ENCODE results near the gene MICAL3.
"Not testable (repeated sequence)": the region's sequence is repeated elsewhere in the genome, so short reads cannot be mapped to it uniquely, and the experiment has no call there.

The MICAL3 gene

GRCh38 chr22:17881366-17881765 lies 143.0 kb downstream of the MICAL3 start:
- no peak overlapping the region for H3K4me2 ChIP-seq (ENCODE audit: low read length)
- H3K9me3 ChIP-seq (ENCODE audit: control insufficient read depth, low read length) = no peaks in the 10 kb centered on the region
- H3K27ac ChIP-seq = no peak overlapping the region
- TF ChIP-seq, protein P1, sequence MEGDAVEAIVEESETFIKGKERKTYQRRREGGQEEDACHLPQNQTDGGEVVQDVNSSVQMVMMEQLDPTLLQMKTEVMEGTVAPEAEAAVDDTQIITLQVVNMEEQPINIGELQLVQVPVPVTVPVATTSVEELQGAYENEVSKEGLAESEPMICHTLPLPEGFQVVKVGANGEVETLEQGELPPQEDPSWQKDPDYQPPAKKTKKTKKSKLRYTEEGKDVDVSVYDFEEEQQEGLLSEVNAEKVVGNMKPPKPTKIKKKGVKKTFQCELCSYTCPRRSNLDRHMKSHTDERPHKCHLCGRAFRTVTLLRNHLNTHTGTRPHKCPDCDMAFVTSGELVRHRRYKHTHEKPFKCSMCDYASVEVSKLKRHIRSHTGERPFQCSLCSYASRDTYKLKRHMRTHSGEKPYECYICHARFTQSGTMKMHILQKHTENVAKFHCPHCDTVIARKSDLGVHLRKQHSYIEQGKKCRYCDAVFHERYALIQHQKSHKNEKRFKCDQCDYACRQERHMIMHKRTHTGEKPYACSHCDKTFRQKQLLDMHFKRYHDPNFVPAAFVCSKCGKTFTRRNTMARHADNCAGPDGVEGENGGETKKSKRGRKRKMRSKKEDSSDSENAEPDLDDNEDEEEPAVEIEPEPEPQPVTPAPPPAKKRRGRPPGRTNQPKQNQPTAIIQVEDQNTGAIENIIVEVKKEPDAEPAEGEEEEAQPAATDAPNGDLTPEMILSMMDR (IDR thresholded peaks at IDR 0.05) = no peak
- no peak overlapping the region for H3K9ac ChIP-seq
- H3K4me1 ChIP-seq = peaks cover 8% of the 10 kb centered on the region
- no peaks in the 10 kb centered on the region for H3K36me3 ChIP-seq (ENCODE audit: control insufficient read depth, insufficient read depth, low read length)
- H3K4me3 ChIP-seq (ENCODE audit: low read depth, low read length) = no peak overlapping the region
- no peaks in the 10 kb centered on the region for H3K79me2 ChIP-seq
- H3K27me3 ChIP-seq (ENCODE audit: control insufficient read depth, insufficient read depth, low read length) = no peaks in the 10 kb centered on the region
- H2AFZ ChIP-seq = no peak overlapping the region

DNA sequence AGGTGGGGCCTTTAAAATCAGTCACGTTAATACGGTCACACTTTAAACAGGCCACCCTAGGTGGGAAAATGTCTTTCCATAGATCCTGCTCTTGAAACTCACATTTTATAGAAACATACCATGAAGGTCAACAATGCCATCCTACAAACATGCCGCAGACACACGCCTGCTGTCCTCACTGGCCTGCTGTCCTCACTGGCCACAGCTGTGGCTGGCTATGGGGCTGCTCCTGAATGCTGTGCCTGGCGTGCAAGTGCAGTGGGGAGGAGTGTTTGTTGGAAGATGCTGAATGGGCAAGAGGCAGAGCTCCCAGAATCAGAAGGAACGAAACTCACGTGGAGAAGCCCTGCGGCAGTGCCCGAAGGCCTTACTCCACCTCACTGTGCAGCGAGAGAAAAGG lies 143.9 kb downstream of the MICAL3 start:
- Histone ChIP-seq H3K9me3 (ENCODE audit: control insufficient read depth, low read length) (no peaks in the 10 kb centered on the region), H3K4me2 (ENCODE audit: low read length) (no peak overlapping the region), H3K4me3 (ENCODE audit: low read depth, low read length) (no peak overlapping the region), H3K4me1 (peaks cover 8% of the 10 kb centered on the region), H3K27ac (no peak overlapping the region), H3K9ac (no peak overlapping the region), H3K79me2 (no peaks in the 10 kb centered on the region), H3K27me3 (ENCODE audit: control insufficient read depth, insufficient read depth, low read length) (no peaks in the 10 kb centered on the region), H3K36me3 (ENCODE audit: control insufficient read depth, insufficient read depth, low read length) (no peaks in the 10 kb centered on the region), H2AFZ (no peak overlapping the region)
- TF ChIP-seq, protein P1 (IDR thresholded peaks at IDR 0.05) = no peak

- Histone ChIP-seq H3K9me3 (ENCODE audit: control insufficient read depth, low read length) (no peaks in the 10 kb centered on the region), H3K4me3 (ENCODE audit: low read depth, low read length) (no peak overlapping the region), H3K27me3 (ENCODE audit: control insufficient read depth, insufficient read depth, low read length) (no peaks in the 10 kb centered on the region), H3K27ac (no peak overlapping the region), H3K36me3 (ENCODE audit: control insufficient read depth, insufficient read depth, low read length) (no peaks in the 10 kb centered on the region), H3K79me2 (no peaks in the 10 kb centered on the region), H2AFZ (no peak overlapping the region), H3K9ac (no peak overlapping the region), H3K4me2 (ENCODE audit: low read length) (no peak overlapping the region), H3K4me1 (peaks cover 6% of the 10 kb centered on the region)
- TF ChIP-seq, protein P1 (IDR thresholded peaks at IDR 0.05) = no peak
Observed at GRCh38 chr22:17880020-17880419, 144.3 kb downstream of the MICAL3 start.

DNA sequence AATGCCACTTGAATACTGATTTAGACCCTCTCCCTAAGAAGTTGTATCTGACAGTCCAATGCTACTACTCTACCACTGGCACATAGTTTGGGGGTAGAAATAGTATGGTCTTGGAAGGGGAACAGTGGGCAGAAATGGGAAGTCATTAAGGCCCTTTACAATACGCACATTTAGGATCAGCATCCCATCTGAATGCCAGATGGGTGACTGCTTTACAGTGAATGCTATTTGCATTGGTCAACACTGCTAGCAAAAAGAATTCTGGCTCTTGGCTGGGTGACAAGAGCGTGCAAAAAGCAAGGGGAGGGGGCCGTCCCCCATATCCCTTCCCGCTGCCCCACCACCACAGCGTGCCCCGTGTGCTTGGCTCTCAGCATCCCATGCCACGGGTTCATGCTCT lies 145.4 kb downstream of the MICAL3 start:
- no peaks in the 10 kb centered on the region for H3K36me3 ChIP-seq (ENCODE audit: control insufficient read depth, insufficient read depth, low read length)

DNA sequence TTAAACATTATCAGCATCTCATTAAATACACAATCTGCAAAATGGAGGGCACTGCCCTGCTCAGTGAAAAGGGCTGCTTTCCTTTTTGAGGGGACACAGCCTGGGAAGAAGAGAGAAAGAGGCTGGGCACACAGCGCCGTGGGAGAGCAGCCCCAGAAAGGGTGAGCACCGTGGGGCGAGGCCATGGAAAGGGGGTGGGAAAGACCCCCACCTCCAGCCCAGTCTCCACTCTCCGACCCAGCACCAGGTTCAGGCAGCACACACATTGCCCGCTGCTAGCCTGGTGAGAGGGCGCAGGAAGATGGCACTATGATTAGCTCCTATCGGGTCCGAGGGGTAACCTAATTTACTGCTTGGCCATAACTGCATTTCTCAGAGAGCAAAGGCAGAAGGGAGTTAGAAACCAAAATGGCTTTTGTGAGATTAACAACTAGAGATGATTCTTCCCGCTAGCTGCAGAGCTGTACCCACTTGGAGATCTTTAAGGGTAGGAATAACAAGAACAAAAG lies 146.1 kb downstream of the MICAL3 start:
- no peak overlapping the region for H2AFZ ChIP-seq
- H3K27ac ChIP-seq = no peak overlapping the region
- H3K4me3 ChIP-seq (ENCODE audit: low read depth, low read length) = no peak overlapping the region
- no peak overlapping the region for H3K9ac ChIP-seq
- no peaks in the 10 kb centered on the region for H3K27me3 ChIP-seq (ENCODE audit: control insufficient read depth, insufficient read depth, low read length)
- no peaks in the 10 kb centered on the region for H3K9me3 ChIP-seq (ENCODE audit: control insufficient read depth, low read length)
- no peak overlapping the region for H3K4me2 ChIP-seq (ENCODE audit: low read length)
- H3K4me1 ChIP-seq = no peaks in the 10 kb centered on the region
- H3K79me2 ChIP-seq = no peaks in the 10 kb centered on the region
- no peaks in the 10 kb centered on the region for H3K36me3 ChIP-seq (ENCODE audit: control insufficient read depth, insufficient read depth, low read length)
- TF ChIP-seq, protein P1 (IDR thresholded peaks at IDR 0.05) = no peak

More for the DNA sequence above, 145.4 kb downstream of the MICAL3 start:
- Histone ChIP-seq H2AFZ (no peak overlapping the region), H3K4me1 (peaks cover 3% of the 10 kb centered on the region), H3K4me3 (ENCODE audit: low read depth, low read length) (no peak overlapping the region), H3K4me2 (ENCODE audit: low read length) (no peak overlapping the region), H3K9me3 (ENCODE audit: control insufficient read depth, low read length) (no peaks in the 10 kb centered on the region), H3K79me2 (no peaks in the 10 kb centered on the region), H3K27ac (no peak overlapping the region), H3K9ac (no peak overlapping the region), H3K27me3 (ENCODE audit: control insufficient read depth, insufficient read depth, low read length) (no peaks in the 10 kb centered on the region)
- TF ChIP-seq, protein P1 (IDR thresholded peaks at IDR 0.05) = no peak

GRCh38 chr22:17876878-17877855 lies 147.2 kb downstream of the MICAL3 start:
- H3K4me3 ChIP-seq (ENCODE audit: low read depth, low read length); H3K9me3 ChIP-seq (ENCODE audit: control insufficient read depth, low read length); H2AFZ ChIP-seq; H3K27ac ChIP-seq; H3K36me3 ChIP-seq (ENCODE audit: control insufficient read depth, insufficient read depth, low read length); H3K79me2 ChIP-seq; H3K27me3 ChIP-seq (ENCODE audit: control insufficient read depth, insufficient read depth, low read length); H3K4me1 ChIP-seq; H3K9ac ChIP-seq; H3K4me2 ChIP-seq (ENCODE audit: low read length): not testable (repeated sequence)
